Activated T-helper 2 cell treated with anti-CD3 and anti-CD28 coated beads, Interferon-gamma antibody, Interleukin-2, Interleukin-4, amounts not matched to agents 10 μg/mL and 5 μg/mL and 100 μg/mL, durations not matched to agents 14 hours and 24 hours and 36 hours (primary cell): ENCODE data around the gene STARD8. TPM values are rescaled to one million over a fixed set of nuclear protein-coding genes. Genes with fewer than 3 reads are reported as not detected.

Experiments
- DNase-seq: peaks from one replicate; pipeline ENCODE4 v3.0.0; 2021; ENCODE audit warnings: low spot score
- H3K27ac Mint-ChIP-seq: one replicate; pipeline ENCODE4 v1.8.0; 2021; ENCODE audit warnings: mixed read lengths
- H3K27me3 Mint-ChIP-seq: one replicate; pipeline ENCODE4 v1.8.0; 2021; ENCODE audit warnings: low read depth, mixed read lengths
- H3K36me3 Mint-ChIP-seq: one replicate; pipeline ENCODE4 v1.8.0; 2021; ENCODE audit warnings: low read depth, mixed read lengths
- H3K4me1 Mint-ChIP-seq: one replicate; pipeline ENCODE4 v1.8.0; 2021; ENCODE audit warnings: low read depth, mixed read lengths
- H3K4me3 Mint-ChIP-seq: one replicate; pipeline ENCODE4 v1.8.0; 2021; ENCODE audit warnings: low read depth, mild to moderate bottlenecking, moderate library complexity, mixed read lengths
- H3K9me3 Mint-ChIP-seq: one replicate; pipeline ENCODE4 v1.8.0; 2021; ENCODE audit warnings: mixed read lengths
- intact Hi-C: fragments of 100-400 bp; cut with micrococcal nuclease; formaldehyde crosslinking; loops from one replicate; pipeline ENCODE4 v1.15.1; 2023
- total RNA-seq: library from RNA; stranded (reverse); gene quantifications from 2 replicates; pipeline ENCODE4 v1.2.3, GENCODE V29; 2022

Gene STARD8
- total RNA-seq, 1 donor from 2014 or later: 7.9 TPM

- no peak for DNase-seq
- Mint-ChIP-seq H3K27me3 (peaks cover 1% of the 10 kb centered on the region), H3K4me1 (no peaks in the 10 kb centered on the region), H3K36me3 (no peaks in the 10 kb centered on the region), H3K4me3 (no peak overlapping the region), H3K27ac (no peak overlapping the region), H3K9me3 (no peaks in the 10 kb centered on the region)
- intact Hi-C loops: no loop called here
Measured at GRCh38 chrX:68665502-68665901, 18.0 kb downstream of the STARD8 start.

GRCh38 chrX:68666580-68666979 is 19.1 kb downstream of the STARD8 start:
- Mint-ChIP-seq H3K27me3 (peaks cover 1% of the 10 kb centered on the region), H3K27ac (no peak overlapping the region), H3K9me3 (no peaks in the 10 kb centered on the region), H3K4me3 (no peak overlapping the region), H3K4me1 (no peaks in the 10 kb centered on the region), H3K36me3 (no peaks in the 10 kb centered on the region)
- no peak for DNase-seq
- intact Hi-C loops: no loop called here

GRCh38 chrX:68669094-68669860 is 21.8 kb downstream of the STARD8 start:
- Mint-ChIP-seq H3K4me1 (no peaks in the 10 kb centered on the region), H3K9me3 (no peaks in the 10 kb centered on the region), H3K4me3 (no peak overlapping the region), H3K36me3 (no peaks in the 10 kb centered on the region), H3K27ac (no peak overlapping the region), H3K27me3 (peaks cover 1% of the 10 kb centered on the region)
- intact Hi-C loops: no loop called here
- DNase-seq: no peak

GRCh38 chrX:68669871-68670270 is 22.4 kb downstream of the STARD8 start:
- H3K27ac Mint-ChIP-seq: no peak overlapping the region
- H3K36me3 Mint-ChIP-seq: no peaks in the 10 kb centered on the region
- intact Hi-C loops: no loop called here
- no peak overlapping the region for H3K4me3 Mint-ChIP-seq
- peaks cover 1% of the 10 kb centered on the region for H3K27me3 Mint-ChIP-seq
- H3K4me1 Mint-ChIP-seq: no peaks in the 10 kb centered on the region
- DNase-seq: no peak
- no peaks in the 10 kb centered on the region for H3K9me3 Mint-ChIP-seq

GRCh38 chrX:68671221-68671620 is 23.8 kb downstream of the STARD8 start:
- intact Hi-C loops: no loop called here
- Mint-ChIP-seq H3K27me3 (peaks cover 1% of the 10 kb centered on the region), H3K4me3 (no peak overlapping the region)

GRCh38 chrX:68672581-68673318 is 25.3 kb downstream of the STARD8 start:
- Mint-ChIP-seq H3K27ac (no peak overlapping the region), H3K36me3 (no peaks in the 10 kb centered on the region), H3K9me3 (no peaks in the 10 kb centered on the region), H3K4me3 (no peak overlapping the region), H3K27me3 (no peaks in the 10 kb centered on the region), H3K4me1 (no peaks in the 10 kb centered on the region)
- intact Hi-C loops: no loop called here
- no peak for DNase-seq

More at GRCh38 chrX:68671221-68671620, 23.8 kb downstream of the STARD8 start:
- H3K27ac Mint-ChIP-seq: no peak overlapping the region
- DNase-seq: no peak
- no peaks in the 10 kb centered on the region for H3K36me3 Mint-ChIP-seq
- H3K4me1 Mint-ChIP-seq: no peaks in the 10 kb centered on the region
- no peaks in the 10 kb centered on the region for H3K9me3 Mint-ChIP-seq

GRCh38 chrX:68675571-68675970 is 28.1 kb downstream of the STARD8 start:
- Mint-ChIP-seq H3K36me3 (no peaks in the 10 kb centered on the region), H3K4me1 (peaks cover 2% of the 10 kb centered on the region), H3K9me3 (no peaks in the 10 kb centered on the region), H3K27ac (no peak overlapping the region), H3K4me3 (no peak overlapping the region), H3K27me3 (no peaks in the 10 kb centered on the region)
- DNase-seq: no peak
- intact Hi-C loops: no loop called here

GRCh38 chrX:68676335-68676734 is 28.9 kb downstream of the STARD8 start:
- peaks cover 2% of the 10 kb centered on the region for H3K4me1 Mint-ChIP-seq
- DNase-seq: no peak
- no peak overlapping the region for H3K27ac Mint-ChIP-seq
- no peaks in the 10 kb centered on the region for H3K27me3 Mint-ChIP-seq
- no peaks in the 10 kb centered on the region for H3K36me3 Mint-ChIP-seq
- no peaks in the 10 kb centered on the region for H3K9me3 Mint-ChIP-seq
- intact Hi-C loops: no loop called here
- H3K4me3 Mint-ChIP-seq: no peak overlapping the region

GRCh38 chrX:68677998-68678397 is 30.5 kb downstream of the STARD8 start:
- peaks cover 7% of the 10 kb centered on the region for H3K4me1 Mint-ChIP-seq
- H3K36me3 Mint-ChIP-seq: no peaks in the 10 kb centered on the region
- no peaks in the 10 kb centered on the region for H3K9me3 Mint-ChIP-seq
- intact Hi-C loops: no loop called here
- H3K4me3 Mint-ChIP-seq: no peak overlapping the region
- H3K27ac Mint-ChIP-seq: no peak overlapping the region
- H3K27me3 Mint-ChIP-seq: no peaks in the 10 kb centered on the region
- DNase-seq: no peak

- no peak overlapping the region for H3K27ac Mint-ChIP-seq
- H3K9me3 Mint-ChIP-seq: no peaks in the 10 kb centered on the region
- no peak overlapping the region for H3K4me3 Mint-ChIP-seq
- no peaks in the 10 kb centered on the region for H3K36me3 Mint-ChIP-seq
- DNase-seq: no peak
- peaks cover 26% of the 10 kb centered on the region for H3K4me1 Mint-ChIP-seq
- no peaks in the 10 kb centered on the region for H3K27me3 Mint-ChIP-seq
- intact Hi-C loops: no loop called here
Measured at GRCh38 chrX:68681443-68681941, 34.0 kb downstream of the STARD8 start.

- H3K36me3 Mint-ChIP-seq: no peaks in the 10 kb centered on the region
- H3K4me3 Mint-ChIP-seq: no peak overlapping the region
- H3K9me3 Mint-ChIP-seq: no peaks in the 10 kb centered on the region
Measured at GRCh38 chrX:68682790-68683189, 35.3 kb downstream of the STARD8 start.

GRCh38 chrX:68683580-68683979 is 36.1 kb downstream of the STARD8 start:
- no peaks in the 10 kb centered on the region for H3K9me3 Mint-ChIP-seq
- H3K36me3 Mint-ChIP-seq: no peaks in the 10 kb centered on the region
- no peaks in the 10 kb centered on the region for H3K27me3 Mint-ChIP-seq
- H3K27ac Mint-ChIP-seq: no peak overlapping the region
- DNase-seq: no peak
- peaks cover 28% of the 10 kb centered on the region for H3K4me1 Mint-ChIP-seq
- intact Hi-C loops: no loop called here
- no peak overlapping the region for H3K4me3 Mint-ChIP-seq

More at GRCh38 chrX:68682790-68683189, 35.3 kb downstream of the STARD8 start:
- no peak overlapping the region for H3K27ac Mint-ChIP-seq
- no peaks in the 10 kb centered on the region for H3K27me3 Mint-ChIP-seq
- no peak for DNase-seq
- H3K4me1 Mint-ChIP-seq: peaks cover 30% of the 10 kb centered on the region
- intact Hi-C loops: no loop called here

GRCh38 chrX:68684291-68684918 is 36.9 kb downstream of the STARD8 start:
- Mint-ChIP-seq H3K4me1 (peaks cover 28% of the 10 kb centered on the region), H3K27ac (no peak overlapping the region), H3K9me3 (no peaks in the 10 kb centered on the region), H3K4me3 (no peak overlapping the region), H3K27me3 (no peaks in the 10 kb centered on the region), H3K36me3 (no peaks in the 10 kb centered on the region)
- DNase-seq: no peak
- intact Hi-C loops: no loop called here
